Gastrocnemius medialis (tissue), 4 donors: ENCODE results near the gene ZNF76.

Experiments
- POLR2A ChIP-seq, 2 donors: fragments of 450-650 bp; IDR thresholded peaks; one replicate each; pipeline ENCODE4 v1.6.1; 2017; ENCODE audit warnings: antibody characterized with exemption in 2 of 2, mild to moderate bottlenecking in 2 of 2, moderate library complexity in 2 of 2
- TF ChIP-seq, protein P1 (sequence below), 5 experiments: fragments of 450-650 bp in 3 of 5; fragments of 200-600 bp in 2 of 5; sonication (generic) in 2 of 5; IDR thresholded peaks in 4 of 5; conservative IDR thresholded peaks in 1 of 5; 1 replicate in 4 of 5; 2 replicates in 1 of 5; pipeline ENCODE4 v1.5.1; 2016 to 2019; ENCODE audit warnings: antibody characterized with exemption in 5 of 5, mild to moderate bottlenecking in 3 of 5, moderate library complexity in 3 of 5

DNA sequence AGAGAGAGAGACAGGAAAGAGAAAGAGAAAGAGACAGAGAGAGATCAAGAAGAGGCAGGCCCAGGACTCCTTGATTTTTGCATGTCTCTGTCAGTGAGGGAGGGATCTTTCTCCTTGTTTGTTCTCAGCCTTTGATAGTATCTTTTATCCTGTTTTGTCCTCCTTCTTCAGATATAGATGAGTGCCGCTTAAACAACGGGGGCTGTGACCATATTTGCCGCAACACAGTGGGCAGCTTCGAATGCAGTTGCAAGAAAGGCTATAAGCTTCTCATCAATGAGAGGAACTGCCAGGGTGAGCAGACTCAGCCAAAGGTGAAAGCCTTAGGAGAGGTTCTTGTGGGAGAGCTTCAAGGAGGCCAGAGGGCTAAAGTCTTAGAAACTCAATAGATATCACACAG is 20.0 kb upstream of the ZNF76 start:
- TF ChIP-seq POLR2A (IDR thresholded peaks at IDR 0.05) = no peak
- TF ChIP-seq, protein P1, sequence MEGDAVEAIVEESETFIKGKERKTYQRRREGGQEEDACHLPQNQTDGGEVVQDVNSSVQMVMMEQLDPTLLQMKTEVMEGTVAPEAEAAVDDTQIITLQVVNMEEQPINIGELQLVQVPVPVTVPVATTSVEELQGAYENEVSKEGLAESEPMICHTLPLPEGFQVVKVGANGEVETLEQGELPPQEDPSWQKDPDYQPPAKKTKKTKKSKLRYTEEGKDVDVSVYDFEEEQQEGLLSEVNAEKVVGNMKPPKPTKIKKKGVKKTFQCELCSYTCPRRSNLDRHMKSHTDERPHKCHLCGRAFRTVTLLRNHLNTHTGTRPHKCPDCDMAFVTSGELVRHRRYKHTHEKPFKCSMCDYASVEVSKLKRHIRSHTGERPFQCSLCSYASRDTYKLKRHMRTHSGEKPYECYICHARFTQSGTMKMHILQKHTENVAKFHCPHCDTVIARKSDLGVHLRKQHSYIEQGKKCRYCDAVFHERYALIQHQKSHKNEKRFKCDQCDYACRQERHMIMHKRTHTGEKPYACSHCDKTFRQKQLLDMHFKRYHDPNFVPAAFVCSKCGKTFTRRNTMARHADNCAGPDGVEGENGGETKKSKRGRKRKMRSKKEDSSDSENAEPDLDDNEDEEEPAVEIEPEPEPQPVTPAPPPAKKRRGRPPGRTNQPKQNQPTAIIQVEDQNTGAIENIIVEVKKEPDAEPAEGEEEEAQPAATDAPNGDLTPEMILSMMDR (IDR thresholded peaks at IDR 0.05 in 4 of 5, conservative IDR thresholded peaks at IDR 0.05 in 1 of 5) = no peak
